Effector CD4-positive, alpha-beta T cell (primary cell): ENCODE measurements around the gene MAP2K4.

Experiments used
- DNase-seq: peaks from one replicate; pipeline ENCODE4 v3.0.0-alpha.2; 2020

MAP2K4 gene

DNA sequence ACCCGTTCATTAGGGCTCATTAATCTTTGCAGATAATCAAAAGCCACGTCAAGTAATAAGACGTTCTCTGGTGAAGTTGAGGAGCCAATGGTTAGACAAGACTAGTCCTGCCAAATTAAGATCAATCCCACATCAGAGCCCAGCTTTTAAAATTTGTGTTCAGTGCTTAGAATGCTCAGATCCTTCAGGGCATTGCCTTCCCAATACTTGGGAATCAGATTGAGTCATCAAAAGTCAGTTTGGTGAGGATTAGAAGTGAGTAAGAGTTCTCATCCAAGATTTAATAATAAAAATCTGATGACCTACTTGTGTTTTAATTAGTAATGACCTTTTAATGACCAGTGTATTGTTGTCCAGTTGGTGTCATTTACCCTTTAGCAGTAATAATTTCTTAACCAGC is 19.8 kb downstream of the MAP2K4 start:
- no peak for DNase-seq

DNA sequence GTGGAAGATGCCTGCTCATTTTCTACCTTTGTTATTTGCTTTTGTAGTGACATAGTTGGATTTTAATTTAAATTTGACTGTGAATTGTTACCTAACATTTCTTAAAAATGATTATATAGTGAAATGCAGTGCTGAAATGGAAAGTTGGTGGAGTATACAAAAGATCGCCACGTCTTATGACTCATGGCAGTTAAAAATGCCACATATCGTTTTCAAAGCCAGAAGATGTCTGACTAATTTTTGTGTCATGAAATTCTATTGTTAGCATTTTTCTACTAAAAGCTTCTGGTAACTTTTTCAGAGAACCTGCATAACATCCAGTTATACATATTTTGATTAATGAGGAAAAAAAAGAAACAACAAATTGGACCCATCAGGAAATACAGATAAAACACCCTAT is 20.6 kb downstream of the MAP2K4 start:
- no peak for DNase-seq

DNA sequence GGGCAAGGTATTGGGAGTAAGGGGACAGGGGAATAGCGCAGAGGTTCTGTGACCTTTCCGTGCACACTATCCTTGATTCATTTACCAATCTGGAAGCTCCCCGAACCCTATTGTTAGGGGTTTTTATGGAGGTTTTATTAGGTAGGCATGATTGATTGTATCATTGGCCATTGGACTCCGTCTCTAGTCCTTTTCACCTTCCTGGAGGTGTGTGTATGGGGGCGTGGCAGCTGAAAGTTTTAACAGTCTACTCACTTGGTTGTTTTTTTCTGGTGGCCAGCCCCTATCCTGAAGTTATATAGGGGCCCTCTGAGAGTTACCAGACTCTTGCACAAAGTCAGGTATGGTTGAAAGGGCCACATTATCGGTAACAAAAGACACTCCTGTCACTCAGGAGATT is 23.0 kb downstream of the MAP2K4 start:
- no peak for DNase-seq

DNA sequence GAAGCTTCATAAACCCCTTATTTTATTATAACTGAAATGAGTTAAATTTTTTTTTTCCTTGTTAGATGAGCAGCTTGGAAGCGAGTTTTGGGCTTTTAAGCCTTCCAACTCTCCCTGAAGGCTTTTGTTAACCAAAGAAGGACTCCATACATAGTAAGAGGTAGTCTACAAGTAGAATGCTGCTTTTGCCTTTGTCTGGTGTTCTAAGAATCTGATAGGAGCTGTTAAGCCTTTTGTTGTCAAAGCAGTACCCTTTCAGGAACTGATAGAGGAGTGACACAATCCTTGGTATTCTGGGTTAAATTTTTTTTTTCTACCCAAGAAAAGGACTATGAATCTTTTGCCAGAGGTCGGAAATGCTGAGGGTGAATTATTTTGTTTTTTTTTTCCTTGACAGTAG is 26.1 kb downstream of the MAP2K4 start:
- DNase-seq, result no peak

DNA sequence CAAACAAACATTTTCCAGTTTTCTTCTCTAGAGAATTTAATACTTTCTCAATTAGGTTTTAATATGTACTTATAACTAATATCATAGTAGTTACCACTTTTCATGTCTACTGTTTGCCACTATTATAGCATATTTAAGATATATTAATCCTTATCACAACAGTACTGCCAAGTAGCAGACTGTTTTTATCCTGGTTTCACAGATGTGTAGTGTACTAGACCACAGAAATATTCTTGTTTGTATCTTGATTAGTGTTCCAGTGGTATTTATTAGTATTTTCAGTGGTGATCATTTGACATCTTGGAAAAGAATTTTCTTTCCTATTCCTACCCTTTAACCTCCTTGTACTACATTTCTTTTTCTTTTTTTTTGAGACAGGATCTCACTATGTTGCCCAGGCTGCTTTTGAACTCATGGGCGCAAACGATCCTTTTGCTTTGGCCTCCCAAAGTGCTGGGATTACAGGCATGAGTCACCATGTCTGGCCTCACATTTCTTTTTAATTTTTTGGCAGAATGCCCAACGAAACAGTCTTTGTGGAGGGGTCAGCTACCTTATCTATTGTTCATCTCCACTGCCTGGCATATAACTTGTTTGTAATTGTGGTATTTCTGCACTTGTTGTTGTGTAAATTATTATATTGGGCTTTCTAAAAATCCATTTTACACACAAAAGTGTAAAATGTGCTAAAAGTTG is 27.2 kb downstream of the MAP2K4 start:
- DNase-seq, result no peak

DNA sequence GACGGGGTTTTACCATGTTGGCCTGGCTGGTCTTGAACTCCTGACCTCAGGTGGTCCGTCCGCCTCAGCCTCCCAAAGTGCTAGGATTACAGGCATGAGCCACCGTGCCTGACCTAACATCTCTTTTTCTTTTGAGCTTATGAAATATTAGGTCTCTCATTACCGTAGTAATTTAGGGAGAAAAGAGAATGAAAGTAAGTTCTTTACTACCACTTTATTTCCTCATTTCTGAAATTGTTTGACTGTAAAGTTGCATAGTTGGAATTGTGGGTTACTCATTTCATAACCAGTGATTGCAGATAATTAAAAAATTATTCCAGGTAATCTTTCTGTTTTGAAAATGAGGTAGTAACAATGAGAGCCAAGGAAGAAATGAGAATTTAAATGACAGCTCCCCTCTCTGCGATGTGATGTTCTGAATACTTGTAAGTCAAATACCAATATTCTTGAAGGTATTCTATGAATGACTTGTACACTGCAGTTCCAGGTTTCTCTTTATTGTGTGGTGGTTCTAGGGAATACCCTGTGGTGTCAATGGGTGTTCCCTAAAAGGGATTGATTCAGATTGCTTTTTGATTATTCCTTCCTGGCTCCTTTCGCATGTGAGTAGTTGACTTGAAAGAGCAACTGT is 28.3 kb downstream of the MAP2K4 start:
- DNase-seq, result no peak

DNA sequence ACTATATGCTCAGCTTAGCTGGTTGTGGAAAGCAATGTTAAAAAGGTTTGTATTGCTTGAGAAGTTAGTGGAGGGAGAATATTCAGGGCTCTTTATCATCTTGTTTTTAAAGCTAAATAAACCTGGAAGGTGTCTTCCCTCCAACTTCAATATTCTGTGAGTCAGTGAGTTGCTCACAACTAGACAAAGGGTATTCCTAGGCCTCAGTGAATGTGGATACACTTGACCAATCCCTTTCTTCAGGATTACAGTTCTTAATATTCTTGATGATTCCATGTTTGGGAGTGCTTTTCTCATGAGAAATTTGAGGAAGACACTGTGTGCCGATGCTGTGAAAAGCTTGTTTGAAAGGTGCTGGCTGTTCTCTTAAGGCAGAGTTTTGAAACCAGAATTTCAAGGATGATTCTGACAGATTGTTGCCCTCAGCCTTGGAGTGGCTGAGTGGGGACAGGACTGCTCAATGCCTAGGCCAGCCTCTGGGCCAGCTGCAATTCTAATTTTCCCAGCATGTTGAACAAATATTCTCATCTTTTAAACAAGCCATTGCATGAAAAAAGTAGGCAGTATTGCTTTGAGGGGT is 30.1 kb downstream of the MAP2K4 start:
- no peak for DNase-seq

DNA sequence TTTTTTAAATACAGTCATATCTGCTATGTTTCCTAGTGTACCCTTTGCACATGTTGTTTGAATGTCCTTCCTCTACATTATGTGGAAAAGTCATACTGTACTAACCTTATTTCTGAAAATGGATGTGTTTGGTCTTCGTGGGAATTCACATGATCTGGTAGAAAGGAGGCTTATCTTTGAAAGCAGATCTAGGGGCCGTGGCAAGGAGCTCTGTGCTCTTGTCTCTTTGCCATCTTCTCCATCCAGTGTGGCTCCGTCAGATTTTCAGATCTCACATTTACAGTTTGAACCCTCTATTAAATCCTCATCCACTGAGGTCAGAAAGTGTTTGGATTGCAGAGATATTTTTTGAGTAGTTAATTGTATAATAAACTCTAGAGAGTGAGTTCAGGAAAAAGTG is 32.9 kb downstream of the MAP2K4 start:
- no peak for DNase-seq

DNA sequence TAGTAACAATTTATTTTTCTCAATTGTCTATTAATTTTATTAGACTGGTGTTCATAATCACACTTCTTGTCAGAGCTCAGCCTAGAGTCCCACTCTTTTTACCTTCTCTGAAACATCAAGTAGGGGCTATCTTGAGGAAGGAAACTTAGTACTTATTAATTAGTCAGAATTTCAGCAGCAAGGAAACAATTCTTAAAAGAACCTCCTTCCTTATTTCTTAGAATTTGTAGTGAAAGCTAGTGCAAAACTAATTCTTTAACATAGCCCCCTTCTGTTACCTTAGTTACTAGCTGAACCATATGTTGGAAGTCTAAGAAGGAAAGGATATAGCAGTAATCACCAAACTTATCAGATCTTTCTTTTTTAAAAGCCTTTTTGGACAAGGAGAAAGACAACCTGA is 35.2 kb downstream of the MAP2K4 start:
- DNase-seq, result no peak

DNA sequence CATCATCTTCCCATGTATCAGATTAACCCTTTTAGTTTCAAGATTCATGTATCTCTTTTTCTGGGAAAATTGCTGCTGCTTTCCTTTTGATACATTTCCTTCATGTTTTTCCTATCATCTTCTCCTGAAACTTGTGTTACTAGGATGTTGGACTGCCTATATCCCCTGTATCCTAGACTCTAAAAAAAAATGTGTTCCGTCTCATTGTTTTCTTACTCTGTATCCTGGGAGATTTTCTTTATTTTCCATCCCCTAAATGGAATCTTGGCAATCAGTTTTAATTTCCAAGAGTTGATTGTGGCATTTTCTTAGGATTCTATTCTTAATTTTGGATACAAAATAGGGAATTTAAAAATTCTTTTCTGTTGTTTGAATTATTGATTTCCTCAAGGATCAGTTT is 36.8 kb downstream of the MAP2K4 start:
- DNase-seq, result no peak

DNA sequence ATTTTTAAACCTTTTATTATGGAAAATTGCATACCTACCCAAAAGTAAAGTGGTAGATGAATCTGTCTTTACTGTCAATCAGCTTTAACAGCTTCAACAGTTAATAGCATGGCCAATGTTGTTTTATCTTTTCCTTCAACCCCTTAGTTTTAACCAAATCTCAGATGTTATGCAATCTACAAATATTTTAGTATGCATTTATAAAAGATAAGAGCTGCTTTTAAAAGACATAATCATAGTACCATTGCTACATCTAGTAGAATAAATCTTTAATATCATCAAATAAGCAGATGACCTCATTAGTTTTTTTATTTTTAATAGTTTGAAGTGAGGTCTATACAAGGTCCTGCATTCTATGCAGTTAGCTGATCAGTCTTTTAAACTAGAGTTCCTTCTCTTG is 37.9 kb downstream of the MAP2K4 start:
- DNase-seq, result no peak

DNA sequence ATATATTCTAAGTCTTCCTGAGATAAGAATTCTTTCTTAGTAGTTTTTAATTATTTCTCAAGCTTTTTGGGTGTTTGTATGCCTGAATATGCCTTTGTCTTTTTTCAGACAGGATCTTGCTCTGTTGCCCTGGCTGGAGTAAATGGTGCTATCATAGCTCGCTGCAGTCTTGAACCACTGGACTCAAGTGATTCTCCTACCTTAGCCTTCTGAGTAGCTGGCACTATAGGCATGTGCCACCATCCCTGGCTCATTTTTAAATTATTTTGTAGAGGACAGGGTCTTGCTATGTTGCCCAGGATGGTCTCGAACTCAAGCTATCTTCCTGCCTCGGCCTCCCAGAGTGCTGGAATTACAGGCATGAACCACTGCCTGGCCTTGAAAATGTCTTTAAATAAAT is 41.6 kb downstream of the MAP2K4 start:
- DNase-seq, result no peak

DNA sequence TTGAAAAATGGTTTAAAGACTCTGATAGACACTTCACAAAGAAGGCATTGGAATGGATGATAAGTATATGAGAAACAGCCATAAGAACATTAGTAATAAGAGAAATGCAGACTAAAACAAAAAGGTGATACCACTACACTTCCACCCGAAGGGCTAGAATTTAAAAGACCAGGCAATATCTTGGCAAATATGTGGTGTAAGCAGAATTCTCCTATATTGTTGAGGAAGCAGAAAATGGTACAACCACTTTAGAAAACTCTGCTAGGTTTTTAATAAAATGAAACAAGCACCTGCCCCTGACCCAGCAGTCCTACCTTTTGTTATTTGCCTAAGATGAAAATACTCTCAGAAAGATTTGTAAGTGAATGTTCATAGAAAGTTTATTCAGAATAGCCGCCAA is 43.7 kb downstream of the MAP2K4 start:
- no peak for DNase-seq

DNA sequence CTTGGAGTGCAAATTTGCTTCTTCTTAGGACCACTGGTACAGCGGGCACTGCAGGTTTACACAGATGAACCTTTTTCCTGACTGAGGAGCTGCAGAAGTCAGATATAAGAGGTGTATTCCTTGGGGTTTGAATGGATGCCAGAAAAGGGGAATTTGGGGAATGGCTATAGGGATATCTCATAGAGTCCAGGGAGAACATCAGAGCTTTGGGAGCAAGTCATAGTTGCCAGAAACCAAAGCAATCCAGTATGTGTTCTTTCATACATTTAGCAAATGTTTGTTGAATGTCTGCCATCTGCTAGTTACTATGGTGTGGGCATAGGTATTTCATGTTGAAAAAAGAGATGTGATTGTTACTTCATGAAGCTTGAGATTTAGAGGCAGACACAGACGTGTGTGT is 46.8 kb downstream of the MAP2K4 start:
- no peak for DNase-seq

DNA sequence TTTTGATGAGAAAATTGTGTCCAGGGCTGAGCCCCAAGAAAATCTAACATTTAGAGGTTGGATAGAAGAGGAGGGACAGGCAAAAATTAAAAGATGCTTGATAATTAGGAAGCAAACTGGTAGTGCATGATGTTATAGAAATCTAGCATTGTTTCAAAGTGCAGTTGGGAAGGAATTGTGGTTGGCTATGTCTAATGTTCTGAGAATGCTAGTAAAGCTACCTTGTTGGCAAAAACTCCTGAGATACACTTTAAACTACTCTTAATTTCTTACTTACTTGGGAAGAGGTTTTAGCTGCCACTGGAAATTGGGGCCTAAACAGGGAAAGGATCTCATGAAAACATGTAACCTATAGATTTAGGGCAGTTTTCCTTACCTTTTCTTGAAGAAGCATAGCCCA is 48.3 kb downstream of the MAP2K4 start:
- DNase-seq, result no peak

DNA sequence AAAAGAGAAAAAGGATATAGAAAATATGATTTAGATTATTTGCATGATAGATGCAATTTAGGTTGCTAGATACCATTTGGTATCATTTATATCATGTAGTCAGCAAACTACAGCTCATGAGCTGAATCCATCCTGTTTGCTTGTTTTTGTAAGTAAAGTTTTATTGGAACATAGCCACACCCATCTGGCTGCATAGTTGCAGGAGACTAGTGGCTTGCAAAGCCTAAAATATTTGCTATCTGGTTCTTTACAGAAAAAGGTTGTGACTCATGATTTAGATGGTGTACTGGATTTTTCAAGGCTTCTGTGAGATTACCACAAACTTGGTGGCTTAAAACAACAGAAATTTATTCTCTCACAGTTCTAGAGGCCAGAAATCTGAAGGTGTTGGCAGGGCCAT is 49.9 kb downstream of the MAP2K4 start:
- DNase-seq, result no peak

DNA sequence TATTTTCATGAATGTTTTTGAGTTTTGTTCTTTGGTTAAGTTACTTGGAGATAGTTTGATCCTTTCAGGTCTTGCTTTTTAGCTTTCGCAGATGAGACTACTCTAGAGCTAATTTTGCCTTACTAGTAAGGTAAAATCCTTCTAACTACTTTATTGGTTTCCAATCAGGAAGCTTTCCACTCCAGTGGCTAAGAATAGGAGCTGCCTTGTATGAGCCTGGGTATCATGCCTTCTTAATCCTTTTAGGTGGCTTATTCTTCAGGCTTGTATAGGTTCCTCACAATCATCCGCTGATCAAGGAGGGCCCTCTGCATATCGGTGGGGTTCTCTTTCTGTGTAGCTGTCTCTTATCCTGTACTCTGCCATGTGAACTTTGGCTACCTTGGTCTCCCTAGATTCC is 53.7 kb downstream of the MAP2K4 start:
- no peak for DNase-seq

DNA sequence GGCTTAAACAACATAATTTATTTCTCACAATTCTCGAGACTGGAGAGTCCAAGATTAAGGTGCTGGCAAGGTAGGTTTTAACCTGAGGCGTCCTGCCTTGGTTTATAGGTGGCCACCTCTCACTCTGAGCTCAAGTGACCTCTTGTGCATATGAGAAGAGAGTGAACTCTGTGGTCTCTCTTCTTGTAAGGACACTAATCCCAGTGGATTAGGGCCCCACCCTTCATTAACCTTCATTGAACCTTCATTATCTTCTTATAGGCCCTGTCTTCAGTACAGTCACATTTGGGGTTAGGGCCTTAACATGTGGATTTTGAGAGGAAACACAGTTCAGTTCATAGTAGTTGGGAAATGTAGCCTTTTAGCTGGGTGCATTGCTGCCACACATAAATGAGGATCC is 57.1 kb downstream of the MAP2K4 start:
- no peak for DNase-seq

DNA sequence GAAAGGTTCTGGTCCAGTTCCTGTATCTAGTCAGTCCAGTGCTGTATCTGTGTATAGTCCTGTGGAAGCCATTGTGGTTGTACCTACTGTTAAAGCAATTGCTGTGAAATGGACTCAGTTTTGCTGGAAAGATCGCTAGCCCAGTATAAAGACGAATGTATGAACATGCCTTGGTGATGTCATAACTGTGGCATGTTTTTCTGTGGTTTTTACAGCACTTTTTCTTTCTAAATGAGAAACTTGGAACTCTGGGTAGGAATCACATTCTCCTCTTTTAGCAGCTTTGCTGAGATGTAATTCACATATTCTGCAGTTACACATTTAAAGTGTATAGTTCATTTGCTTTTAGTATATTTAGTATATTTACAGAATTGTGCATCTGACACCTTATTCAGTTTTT is 58.1 kb downstream of the MAP2K4 start:
- DNase-seq, result no peak

DNA sequence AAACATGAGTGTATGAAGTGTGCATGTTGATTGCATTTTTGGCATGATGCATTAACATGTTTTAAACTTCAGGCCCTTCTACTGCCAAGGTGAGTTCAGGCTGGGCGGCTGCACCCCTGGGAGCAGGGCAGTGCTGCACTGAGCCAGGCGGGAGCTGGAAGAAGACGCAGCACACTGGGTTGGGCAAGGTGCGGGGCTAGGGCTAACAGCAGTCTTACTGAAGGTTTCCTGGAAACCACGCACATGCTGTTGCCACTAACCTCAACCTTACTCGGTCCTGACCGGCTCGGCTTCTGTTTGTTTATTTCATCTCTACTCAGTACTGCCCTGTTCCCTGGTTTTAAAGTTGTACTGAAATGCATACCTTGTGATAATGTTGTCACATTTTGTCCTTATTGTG is 61.0 kb downstream of the MAP2K4 start:
- DNase-seq, result no peak

DNA sequence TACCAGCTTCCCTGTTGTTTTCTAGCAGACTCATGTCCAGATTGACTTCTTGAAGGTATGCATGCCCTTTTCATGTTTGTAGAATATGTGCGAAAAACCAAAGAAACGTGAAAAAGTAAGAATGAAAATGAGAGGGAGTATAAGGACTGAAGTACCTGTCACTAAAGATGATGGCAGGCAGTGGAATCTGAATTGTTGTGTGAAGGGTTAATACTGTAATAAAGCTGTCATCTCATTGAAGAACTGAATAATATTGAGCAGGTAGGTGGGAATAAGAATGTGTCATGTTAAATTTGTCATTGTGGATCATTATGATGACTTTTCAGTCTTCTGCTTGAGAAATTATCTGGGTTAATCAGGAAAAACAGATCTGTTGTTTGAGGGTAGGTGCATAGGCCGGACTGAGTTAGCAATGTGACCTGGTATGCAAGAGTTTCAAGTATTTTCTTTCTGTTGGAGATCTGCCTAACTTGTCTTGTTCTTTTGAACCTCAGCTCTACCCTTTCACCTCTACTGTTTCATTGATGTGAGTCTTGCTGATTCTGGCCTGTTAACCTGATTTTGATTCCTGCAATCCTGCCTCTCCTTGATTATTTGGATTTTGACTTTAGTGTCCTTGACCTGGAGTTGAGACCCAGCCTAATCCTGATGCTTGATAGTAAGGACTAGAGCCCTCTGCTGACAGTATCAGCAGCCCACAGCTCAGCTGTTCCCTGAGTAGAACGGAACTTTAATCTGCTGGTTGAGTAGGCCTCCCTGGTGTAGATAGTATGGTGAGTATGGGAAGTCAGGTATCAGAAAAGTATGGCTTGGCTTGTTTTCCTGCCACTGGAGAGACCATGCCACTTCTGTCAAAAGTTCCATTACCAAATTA is 64.6 kb downstream of the MAP2K4 start:
- no peak for DNase-seq

DNA sequence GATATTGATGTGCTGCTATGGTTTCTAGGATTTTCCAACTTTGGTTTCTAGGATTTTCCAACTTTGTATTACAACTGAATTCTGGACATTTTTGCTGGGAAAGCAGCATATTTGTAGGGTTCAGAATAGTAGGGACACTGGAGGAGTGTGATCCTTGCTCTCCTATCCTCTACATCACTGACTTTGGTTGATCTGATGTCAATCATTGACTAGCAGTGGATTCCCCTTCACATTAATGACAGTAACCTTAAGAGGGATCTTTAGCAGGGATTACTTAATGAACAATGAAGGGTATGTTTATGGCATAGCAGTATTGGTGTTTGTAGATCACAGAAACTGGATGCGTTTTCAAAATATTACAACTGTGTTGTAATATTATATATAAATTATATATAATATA is 67.4 kb downstream of the MAP2K4 start:
- no peak for DNase-seq

DNA sequence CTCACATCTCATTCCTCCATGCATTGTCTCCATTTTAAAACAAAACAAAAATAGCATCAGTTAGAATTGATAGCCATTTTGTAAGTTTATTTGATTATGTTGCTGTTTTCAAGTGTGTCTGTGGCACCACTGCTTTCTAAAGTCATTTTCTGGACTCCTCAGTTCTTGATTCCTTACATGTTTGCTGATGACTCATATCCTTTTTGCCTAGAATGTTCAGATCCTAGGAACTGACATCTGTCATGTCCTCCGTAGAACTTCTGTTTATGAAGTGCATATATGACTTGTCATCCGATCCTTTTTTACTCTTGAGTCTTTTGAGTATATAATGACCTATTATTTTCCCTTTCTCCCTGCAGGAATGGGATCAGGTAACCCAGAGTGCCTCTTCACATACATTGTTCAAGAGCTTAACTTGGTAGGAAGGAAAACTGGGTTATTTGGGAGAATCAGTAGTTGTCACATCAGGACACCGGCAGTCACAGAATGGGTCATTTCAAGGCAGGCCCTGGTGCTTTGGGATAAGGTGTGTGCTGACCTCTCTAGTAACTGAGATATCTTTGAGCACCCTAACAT is 69.2 kb downstream of the MAP2K4 start:
- no peak for DNase-seq
